OCI-LY7 (cell line): ENCODE data around the gene PODNL1.

Experiments used
- EZH2phosphoT487 ChIP-seq: fragments of 200-600 bp; sonication (generic); IDR thresholded peaks from 2 replicates; pipeline ENCODE4 v1.6.1; 2018; ENCODE audit warnings: low read depth, borderline replicate concordance, mild to moderate bottlenecking, mixed run types, antibody characterized with exemption, low read length, moderate library complexity, mixed read lengths
- TF ChIP-seq, protein P1 (sequence below): fragments of 200-600 bp; sonication (generic); conservative IDR thresholded peaks from 2 replicates; pipeline ENCODE4 v1.5.1; 2014; ENCODE audit warnings: mild to moderate bottlenecking, antibody characterized with exemption, low read length, moderate library complexity, mixed read lengths

DNA sequence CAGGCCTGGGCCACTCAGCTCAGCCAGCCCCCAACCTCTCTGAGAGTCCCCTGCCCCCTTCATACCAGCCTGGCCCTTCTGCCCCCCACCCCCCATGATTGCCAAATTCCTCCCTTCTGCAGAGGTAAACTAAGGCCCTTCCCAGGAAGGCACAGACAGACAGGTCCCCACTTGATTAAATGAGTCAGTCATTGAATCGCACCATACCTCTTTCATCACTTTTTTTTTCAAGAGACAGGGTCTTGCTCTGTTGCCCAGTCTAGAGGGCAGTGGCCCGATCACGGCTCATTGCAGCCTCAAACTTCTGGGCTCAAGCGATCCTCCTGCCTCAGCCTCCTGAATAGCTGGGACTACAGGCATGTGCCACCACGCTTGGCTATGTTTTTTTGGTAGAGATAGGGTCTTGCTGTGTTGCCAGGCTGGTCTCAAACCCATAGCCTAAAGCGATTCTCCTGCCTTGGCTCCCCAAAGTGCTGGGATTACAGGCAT is 6.0 kb downstream of the PODNL1 start:
- no peak for TF ChIP-seq EZH2phosphoT487
- TF ChIP-seq, protein P1, sequence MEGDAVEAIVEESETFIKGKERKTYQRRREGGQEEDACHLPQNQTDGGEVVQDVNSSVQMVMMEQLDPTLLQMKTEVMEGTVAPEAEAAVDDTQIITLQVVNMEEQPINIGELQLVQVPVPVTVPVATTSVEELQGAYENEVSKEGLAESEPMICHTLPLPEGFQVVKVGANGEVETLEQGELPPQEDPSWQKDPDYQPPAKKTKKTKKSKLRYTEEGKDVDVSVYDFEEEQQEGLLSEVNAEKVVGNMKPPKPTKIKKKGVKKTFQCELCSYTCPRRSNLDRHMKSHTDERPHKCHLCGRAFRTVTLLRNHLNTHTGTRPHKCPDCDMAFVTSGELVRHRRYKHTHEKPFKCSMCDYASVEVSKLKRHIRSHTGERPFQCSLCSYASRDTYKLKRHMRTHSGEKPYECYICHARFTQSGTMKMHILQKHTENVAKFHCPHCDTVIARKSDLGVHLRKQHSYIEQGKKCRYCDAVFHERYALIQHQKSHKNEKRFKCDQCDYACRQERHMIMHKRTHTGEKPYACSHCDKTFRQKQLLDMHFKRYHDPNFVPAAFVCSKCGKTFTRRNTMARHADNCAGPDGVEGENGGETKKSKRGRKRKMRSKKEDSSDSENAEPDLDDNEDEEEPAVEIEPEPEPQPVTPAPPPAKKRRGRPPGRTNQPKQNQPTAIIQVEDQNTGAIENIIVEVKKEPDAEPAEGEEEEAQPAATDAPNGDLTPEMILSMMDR, result no peak
